CD14-positive monocyte (primary cell): Measurements from ENCODE around the gene NUPR1. TPM values are rescaled to one million over a fixed set of nuclear protein-coding genes. Genes with fewer than 3 reads are reported as not detected.

ENCODE experiments used
- DNase-seq, 3 donors: peaks; one replicate each; pipeline ENCODE4 v3.0.0-alpha.2; 2011 to 2022
- H2AFZ ChIP-seq: 2 replicates; pipeline ENCODE4 v1.6.0; 2012; ENCODE audit warnings: mild to moderate bottlenecking, low read depth, low read length, inconsistent platforms; ENCODE audit not compliant: insufficient read depth, poor library complexity, severe bottlenecking
- H3K27ac ChIP-seq, 2 donors: 1 replicate in 1 of 2; 2 replicates in 1 of 2; pipeline ENCODE4 v1.5.1; 2012 to 2013; ENCODE audit warnings: low read length in 2 of 2, control low read depth in 1 of 2, inconsistent platforms in 1 of 2, low read depth in 1 of 2, mild to moderate bottlenecking in 1 of 2
- H3K27me3 ChIP-seq, 2 donors: one replicate each; pipeline versions ENCODE4 v1.6.0 to v1.6.1; 2011 to 2013; ENCODE audit warnings: low read length in 2 of 2; ENCODE audit not compliant: control insufficient read depth in 2 of 2, insufficient read depth in 2 of 2
- H3K36me3 ChIP-seq, 2 donors: replicated peaks in 1 of 2; 1 replicate in 1 of 2; 2 replicates in 1 of 2; pipeline versions ENCODE4 v1.5.1 to v1.6.1; 2012 to 2013; ENCODE audit warnings: low read length in 2 of 2, control low read depth in 1 of 2, inconsistent platforms in 1 of 2, mild to moderate bottlenecking in 1 of 2; ENCODE audit not compliant: insufficient read depth in 2 of 2, control insufficient read depth in 1 of 2
- H3K4me1 ChIP-seq, 2 donors: 1 replicate in 1 of 2; 2 replicates in 1 of 2; pipeline versions ENCODE4 v1.5.1 to v1.6.1; 2012 to 2013; ENCODE audit warnings: low read length in 2 of 2, control low read depth in 1 of 2, inconsistent platforms in 1 of 2, mild to moderate bottlenecking in 1 of 2, moderate library complexity in 1 of 2; ENCODE audit not compliant: insufficient read depth in 2 of 2, control insufficient read depth in 1 of 2
- H3K4me2 ChIP-seq: replicated peaks from 2 replicates; pipeline ENCODE3; 2012; ENCODE audit warnings: low read length, moderate library complexity, mild to moderate bottlenecking; ENCODE audit not compliant: poor library complexity, severe bottlenecking; ENCODE audit errors: extremely low read depth
- H3K4me3 ChIP-seq, 3 experiments: fragments of 200-600 bp in 1 of 3; sonication (generic) in 1 of 3; replicated peaks in 1 of 3; 1 replicate in 2 of 3; 2 replicates in 1 of 3; pipeline ENCODE4 v1.5.1; 2011 to 2013; ENCODE audit warnings: low read length in 3 of 3, mild to moderate bottlenecking in 3 of 3, control low read depth in 2 of 3, low read depth in 2 of 3, inconsistent platforms in 1 of 3, moderate library complexity in 1 of 3
- H3K79me2 ChIP-seq: 2 replicates; pipeline ENCODE4 v1.6.0; 2012; ENCODE audit warnings: mild to moderate bottlenecking, control low read depth, inconsistent platforms, low read length, moderate library complexity; ENCODE audit not compliant: insufficient read depth
- H3K9ac ChIP-seq: 2 replicates; pipeline ENCODE4 v1.6.0; 2017; ENCODE audit warnings: low read length, mild to moderate bottlenecking; ENCODE audit not compliant: insufficient read depth, poor library complexity, severe bottlenecking
- H3K9me3 ChIP-seq, 2 donors: replicated peaks in 1 of 2; 1 replicate in 1 of 2; 2 replicates in 1 of 2; pipeline versions ENCODE4 v1.5.1 to v1.6.1; 2012 to 2013; ENCODE audit warnings: low read length in 2 of 2, control low read depth in 1 of 2; ENCODE audit not compliant: control insufficient read depth in 1 of 2, insufficient read depth in 1 of 2
- H4K20me1 ChIP-seq: 2 replicates; pipeline ENCODE4 v1.6.0; 2012; ENCODE audit warnings: mild to moderate bottlenecking, low read length, control low read depth, moderate library complexity; ENCODE audit not compliant: insufficient read depth
- H3K27ac Mint-ChIP-seq, 7 donors: one replicate each; pipeline ENCODE4 v1.8.0; 2020; ENCODE audit warnings: mild to moderate bottlenecking in 7 of 7, mixed read lengths in 7 of 7, moderate library complexity in 6 of 7, inconsistent platforms in 2 of 7
- H3K27me3 Mint-ChIP-seq, 3 donors: one replicate each; pipeline ENCODE4 v1.8.0; 2021 to 2022; ENCODE audit warnings: low read depth in 3 of 3, mild to moderate bottlenecking in 3 of 3, mixed read lengths in 3 of 3, moderate library complexity in 3 of 3, inconsistent platforms in 1 of 3
- H3K36me3 Mint-ChIP-seq, 2 donors: one replicate each; pipeline ENCODE4 v1.8.0; 2020; ENCODE audit warnings: mixed read lengths in 2 of 2, inconsistent platforms in 1 of 2, mild to moderate bottlenecking in 1 of 2
- H3K4me1 Mint-ChIP-seq: one replicate; pipeline ENCODE4 v1.8.0; 2020; ENCODE audit warnings: mild to moderate bottlenecking, mixed read lengths
- H3K4me3 Mint-ChIP-seq, 2 donors: one replicate each; pipeline ENCODE4 v1.8.0; 2020; ENCODE audit warnings: mild to moderate bottlenecking in 2 of 2, mixed read lengths in 2 of 2, moderate library complexity in 1 of 2
- H3K9me3 Mint-ChIP-seq, 7 donors: one replicate each; pipeline ENCODE4 v1.8.0; 2020 to 2022; ENCODE audit warnings: mixed read lengths in 7 of 7, mild to moderate bottlenecking in 6 of 7, moderate library complexity in 6 of 7, inconsistent platforms in 2 of 7
- CTCF ChIP-seq: fragments of 200-600 bp; IDR thresholded peaks from one replicate; pipeline ENCODE4 v1.8.0; 2022; ENCODE audit warnings: antibody characterized with exemption, mild to moderate bottlenecking
- WGBS: methylation state at CpG from one replicate; pipeline ENCODE4 v1.1.5; 2013; ENCODE audit warnings: missing lambda C conversion rate; ENCODE audit not compliant: insufficient coverage; 5-methylcytosine and 5-hydroxymethylcytosine counted together
- intact Hi-C, 2 donors: fragments of 100-400 bp; cut with micrococcal nuclease; formaldehyde crosslinking; loops; one replicate each; pipeline versions ENCODE4 v1.15.0 to v1.15.1; 2023
- polyA plus RNA-seq, 3 donors: library from polyadenylated mRNA; depleted of rRNA in 1 of 3; unstranded in 2 of 3; stranded (reverse) in 1 of 3; fragments of 300-500 nt in 2 of 3; fragments of >200 nt in 1 of 3; fragmentation: Illumina TruSeq in 2 of 3; gene quantifications; 1 replicate in 2 of 3; 2 replicates in 1 of 3; pipeline ENCODE4 v1.2.3, GENCODE V29; 2012 to 2021

NUPR1 gene
- polyA plus RNA-seq, 3 donors = 0.01 to 1.9 TPM; not detected in 1

- Histone ChIP-seq H3K27ac (peak overlapping the region; percentile 14 to 99), H3K4me1 (peaks cover 26 to 48% of the 10 kb centered on the region in 2 donors), H3K4me3 (no peak overlapping the region), H2AFZ (no peak overlapping the region), H3K9ac (no peak overlapping the region), H3K36me3 (peaks cover 40 to 71% of the 10 kb centered on the region in 2 donors), H3K27me3 (no peaks in the 10 kb centered on the region), H3K4me2 (no peak overlapping the region), H3K9me3 (no peaks in the 10 kb centered on the region), H4K20me1 (peaks cover 58% of the 10 kb centered on the region), H3K79me2 (peaks cover 40% of the 10 kb centered on the region)
- Mint-ChIP-seq H3K36me3 (peaks cover 45 to 60% of the 10 kb centered on the region in 2 donors), H3K9me3 (peaks cover 0 to 3% (median 0%) of the 10 kb centered on the region in 7 donors), H3K27ac (peak overlapping the region in 6 of 7 donors; percentile 51 to 90 (median 79)), H3K4me3 (no peak overlapping the region), H3K27me3 (no peaks in the 10 kb centered on the region), H3K4me1 (peaks cover 48% of the 10 kb centered on the region)
- TF ChIP-seq CTCF = no peak
- WGBS = 96% methylated on average over 8 of the region's 10 CpGs
- DNase-seq = no peak
- intact Hi-C loops = loop anchor here in 1 of 2 donors (5.0 kb wide), 1 partner anchor 47 kb away; no protein-coding TSS in a partner anchor
These were observed 38.9 kb downstream of the NUPR1 start for GRCh38 chr16:28499854-28500253.

- H3K4me3 ChIP-seq = no peak overlapping the region
- peaks cover 58% of the 10 kb centered on the region for H4K20me1 ChIP-seq
- H3K36me3 Mint-ChIP-seq = peaks cover 45 to 57% of the 10 kb centered on the region in 2 donors
- H3K4me1 ChIP-seq = peaks cover 26 to 46% of the 10 kb centered on the region in 2 donors
- no peak for TF ChIP-seq CTCF
- no peaks in the 10 kb centered on the region for H3K9me3 ChIP-seq
- peaks cover 40 to 70% of the 10 kb centered on the region in 2 donors for H3K36me3 ChIP-seq
- no peak for DNase-seq
- peaks cover 44% of the 10 kb centered on the region for H3K79me2 ChIP-seq
- intact Hi-C loops = loop anchor here in 1 of 2 donors (5.0 kb wide), 1 partner anchor 48 kb away; no protein-coding TSS in a partner anchor
- WGBS = 97% methylated on average over 10 of the region's 15 CpGs
- H3K27ac Mint-ChIP-seq = peak overlapping the region; percentile 16 to 79 (median 65)
- H3K27me3 ChIP-seq = no peaks in the 10 kb centered on the region
- no peak overlapping the region for H3K9ac ChIP-seq
- H2AFZ ChIP-seq = no peak overlapping the region
- peak overlapping the region; percentile 7 to 99 for H3K27ac ChIP-seq
- peaks cover 0 to 2% (median 0%) of the 10 kb centered on the region in 7 donors for H3K9me3 Mint-ChIP-seq
- H3K4me1 Mint-ChIP-seq = peaks cover 51% of the 10 kb centered on the region
- peaks cover 0 to 1% (median 0%) of the 10 kb centered on the region in 3 donors for H3K27me3 Mint-ChIP-seq
- no peak overlapping the region for H3K4me2 ChIP-seq
- H3K4me3 Mint-ChIP-seq = no peak overlapping the region
These were observed 40.0 kb downstream of the NUPR1 start for GRCh38 chr16:28498666-28499381.
